GM23248 (cell line): ENCODE data around the gene NOXO1. TPM values are rescaled to one million over a fixed set of nuclear protein-coding genes. Genes with fewer than 3 reads are reported as not detected.

Experiments
- DNase-seq: peaks from one replicate; pipeline ENCODE4 v3.0.0-alpha.2; 2015
- H2AFZ ChIP-seq: fragments of 200-600 bp; sonication (generic); 2 replicates; pipeline ENCODE4 v1.6.1; 2016; ENCODE audit warnings: antibody characterized with exemption
- H3F3A ChIP-seq: fragments of 200-600 bp; sonication (generic); 2 replicates; pipeline ENCODE4 v1.6.1; 2016; ENCODE audit warnings: mild to moderate bottlenecking, antibody characterized with exemption, mixed run types; ENCODE audit not compliant: insufficient read depth
- H3K27ac ChIP-seq: fragments of 200-600 bp; sonication (generic); 2 replicates; pipeline ENCODE4 v1.5.1; 2016; ENCODE audit warnings: mild to moderate bottlenecking
- H3K27me3 ChIP-seq: fragments of 200-600 bp; sonication (generic); replicated peaks from 2 replicates; pipeline ENCODE4 v1.6.1; 2016; ENCODE audit warnings: mild to moderate bottlenecking; ENCODE audit not compliant: insufficient read depth
- H3K36me3 ChIP-seq: fragments of 200-600 bp; sonication (generic); 2 replicates; pipeline ENCODE4 v1.6.1; 2016; ENCODE audit warnings: low read depth, mild to moderate bottlenecking
- H3K4me1 ChIP-seq: fragments of 200-600 bp; sonication (generic); 2 replicates; pipeline ENCODE4 v1.6.1; 2016; ENCODE audit warnings: mild to moderate bottlenecking; ENCODE audit not compliant: insufficient read depth
- H3K4me2 ChIP-seq: fragments of 200-600 bp; sonication (generic); one replicate; pipeline ENCODE4 v1.6.1; 2016; ENCODE audit warnings: mild to moderate bottlenecking; ENCODE audit not compliant: unreplicated experiment
- H3K4me3 ChIP-seq: fragments of 200-600 bp; sonication (generic); 2 replicates; pipeline ENCODE4 v1.5.1; 2016; ENCODE audit warnings: mild to moderate bottlenecking
- H3K79me2 ChIP-seq: fragments of 200-600 bp; sonication (generic); 2 replicates; pipeline ENCODE4 v1.6.1; 2016; ENCODE audit warnings: mild to moderate bottlenecking; ENCODE audit not compliant: insufficient read depth
- H3K9ac ChIP-seq: fragments of 200-600 bp; sonication (generic); 2 replicates; pipeline ENCODE4 v1.6.1; 2016; ENCODE audit warnings: mild to moderate bottlenecking
- H3K9me2 ChIP-seq: fragments of 200-600 bp; sonication (generic); 2 replicates; pipeline ENCODE4 v1.6.1; 2016; ENCODE audit warnings: mixed run types, mild to moderate bottlenecking, moderate library complexity; ENCODE audit not compliant: insufficient read depth
- H3K9me3 ChIP-seq: fragments of 200-600 bp; sonication (generic); one replicate; pipeline ENCODE4 v1.6.1; 2017; ENCODE audit warnings: low read depth
- H4K20me1 ChIP-seq: fragments of 200-600 bp; sonication (generic); 2 replicates; pipeline ENCODE4 v1.6.0; 2016; ENCODE audit not compliant: insufficient read depth
- EZH2 ChIP-seq: fragments of 200-600 bp; sonication (generic); IDR thresholded peaks from 2 replicates; pipeline ENCODE4 v1.6.1; 2018; ENCODE audit warnings: antibody characterized with exemption, mild to moderate bottlenecking; ENCODE audit not compliant: insufficient read depth, poor library complexity, severe bottlenecking
- EZH2phosphoT487 ChIP-seq: fragments of 200-600 bp; sonication (generic); IDR thresholded peaks from 2 replicates; pipeline ENCODE4 v1.6.1; 2018; ENCODE audit warnings: antibody characterized with exemption, moderate library complexity, mild to moderate bottlenecking, low read depth; ENCODE audit not compliant: insufficient read depth
- WGBS, 2 experiments: methylation state at CpG; one replicate each; pipeline ENCODE4 v1.1.6; 2015 to 2017; ENCODE audit warnings: low lambda C conversion rate in 2 of 2, low coverage in 1 of 2; ENCODE audit errors: missing lambda C conversion rate in 2 of 2; 5-methylcytosine and 5-hydroxymethylcytosine counted together
- in situ Hi-C: fragments of 300-500 bp; cut with MboI; formaldehyde crosslinking; loops from 2 replicates; pipeline ENCODE4 v1.15.0; 2020
- polyA plus RNA-seq: library from polyadenylated mRNA; unstranded; fragments of >200 nt; fragmentation: Nextera tagmentation; extraction: Ambion mirVana; gene quantifications from 2 replicates; pipeline ENCODE4 v1.2.1, GENCODE V29; 2016
- total RNA-seq: library from RNA; depleted of rRNA; stranded (reverse); fragments of >200 nt; shearing (Covaris generic); gene quantifications from 2 replicates; pipeline ENCODE4 v1.2.3, GENCODE V29; 2014

Gene NOXO1
- total and polyA plus RNA-seq, 2 experiments from 2014 or later, result 0.23 TPM; not detected in 1

DNA sequence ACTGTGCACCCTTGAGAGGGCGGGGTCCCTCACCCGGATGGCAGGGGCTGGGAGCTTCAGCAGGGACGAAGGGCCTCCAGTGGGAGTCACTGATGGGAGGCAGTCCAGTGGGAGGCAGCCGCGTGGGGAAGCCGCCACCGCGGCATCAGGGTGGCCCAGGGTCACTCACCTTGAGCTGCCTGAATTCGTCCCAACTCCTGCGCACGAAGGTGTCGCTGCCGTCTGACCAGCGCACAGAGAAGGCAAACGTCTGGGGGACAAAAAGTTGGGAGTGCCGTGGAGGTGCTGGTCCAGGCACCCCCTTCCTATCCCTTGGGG lies 540 bp downstream of the NOXO1 start:
- H3K79me2 ChIP-seq, result peaks cover 8% of the 10 kb centered on the region; the same call in 1 of the 2 replicates
- no peaks in the 10 kb centered on the region for H3K9me3 ChIP-seq
- peaks cover 21% of the 10 kb centered on the region for H3K27me3 ChIP-seq
- no peak overlapping the region for H3K4me3 ChIP-seq
- H3K4me2 ChIP-seq, result no peak overlapping the region
- H3F3A ChIP-seq, result peaks cover 9% of the 10 kb centered on the region
- TF ChIP-seq EZH2phosphoT487 (no peak), EZH2 (no peak)
- H2AFZ ChIP-seq, result no peak overlapping the region
- H4K20me1 ChIP-seq, result no peaks in the 10 kb centered on the region
- no peak overlapping the region for H3K9ac ChIP-seq
- H3K27ac ChIP-seq, result no peak overlapping the region
- no peaks in the 10 kb centered on the region; the same call in 1 of the 2 replicates for H3K36me3 ChIP-seq
- no peaks in the 10 kb centered on the region for H3K4me1 ChIP-seq
- DNase-seq, result no peak
- WGBS, 2 experiments, result 31 to 35% methylated on average over 16 of the region's 16 CpGs
- no peaks in the 10 kb centered on the region for H3K9me2 ChIP-seq
- in situ Hi-C loops, result no loop called here

DNA sequence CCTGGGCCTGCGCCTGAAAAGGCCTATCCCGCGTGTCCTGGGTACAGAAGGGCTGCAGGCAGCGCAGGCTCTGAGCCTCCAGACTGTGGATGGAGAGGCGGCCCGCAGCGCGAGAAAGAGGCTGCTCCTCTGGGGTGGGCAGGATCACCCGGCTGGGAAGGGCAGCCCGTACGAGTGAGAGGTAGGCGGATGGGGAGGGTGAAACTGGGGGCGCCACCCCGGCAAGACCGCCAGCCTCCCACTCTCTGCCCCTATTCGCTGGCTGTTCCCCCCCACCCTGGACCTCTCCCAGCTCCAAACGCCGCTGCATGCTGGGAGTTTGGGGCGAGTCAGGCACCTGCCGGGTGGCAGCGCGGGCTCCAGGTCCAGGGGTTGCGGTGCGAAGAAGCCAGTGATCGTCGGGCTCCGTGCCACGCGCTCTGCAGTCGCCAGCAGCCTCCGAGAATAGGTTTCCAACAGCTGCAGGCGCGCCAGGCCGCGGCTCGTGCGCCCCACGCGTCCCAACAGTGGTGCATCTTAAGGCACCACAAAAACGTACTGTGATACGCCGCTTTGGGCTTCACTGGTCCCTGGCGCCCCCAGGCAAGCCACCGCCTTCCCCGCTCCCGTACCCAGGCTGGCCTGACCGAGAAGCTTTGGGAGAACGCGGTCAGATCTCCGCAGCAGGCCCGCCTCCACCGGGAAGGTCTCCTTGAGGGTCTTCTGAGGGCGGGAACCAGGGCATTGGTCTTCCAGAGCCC lies 1.1 kb downstream of the NOXO1 start:
- no peak overlapping the region for H3K27ac ChIP-seq
- no peak overlapping the region for H3K4me2 ChIP-seq
- no peak overlapping the region for H3K9ac ChIP-seq
- WGBS, 2 experiments, result 11 to 12% methylated on average over 43 to 53 of the region's 53 CpGs
- 0 out of 2 replicates have a peak, but pooled peaks cover 2% of the 10 kb centered on the region for H3K79me2 ChIP-seq
- DNase-seq, result peak; percentile 39
- TF ChIP-seq EZH2, result no peak
- TF ChIP-seq EZH2phosphoT487, result no peak
- H3F3A ChIP-seq, result peaks cover 9% of the 10 kb centered on the region
- in situ Hi-C loops, result no loop called here
- no peak overlapping the region for H2AFZ ChIP-seq
- H3K9me2 ChIP-seq, result no peaks in the 10 kb centered on the region
- no peaks in the 10 kb centered on the region for H3K4me1 ChIP-seq
- no peaks in the 10 kb centered on the region for H4K20me1 ChIP-seq
- H3K27me3 ChIP-seq, result peaks cover 21% of the 10 kb centered on the region
- H3K4me3 ChIP-seq, result no peak overlapping the region
- no peaks in the 10 kb centered on the region; the same call in 1 of the 2 replicates for H3K36me3 ChIP-seq
- H3K9me3 ChIP-seq, result no peaks in the 10 kb centered on the region

DNA sequence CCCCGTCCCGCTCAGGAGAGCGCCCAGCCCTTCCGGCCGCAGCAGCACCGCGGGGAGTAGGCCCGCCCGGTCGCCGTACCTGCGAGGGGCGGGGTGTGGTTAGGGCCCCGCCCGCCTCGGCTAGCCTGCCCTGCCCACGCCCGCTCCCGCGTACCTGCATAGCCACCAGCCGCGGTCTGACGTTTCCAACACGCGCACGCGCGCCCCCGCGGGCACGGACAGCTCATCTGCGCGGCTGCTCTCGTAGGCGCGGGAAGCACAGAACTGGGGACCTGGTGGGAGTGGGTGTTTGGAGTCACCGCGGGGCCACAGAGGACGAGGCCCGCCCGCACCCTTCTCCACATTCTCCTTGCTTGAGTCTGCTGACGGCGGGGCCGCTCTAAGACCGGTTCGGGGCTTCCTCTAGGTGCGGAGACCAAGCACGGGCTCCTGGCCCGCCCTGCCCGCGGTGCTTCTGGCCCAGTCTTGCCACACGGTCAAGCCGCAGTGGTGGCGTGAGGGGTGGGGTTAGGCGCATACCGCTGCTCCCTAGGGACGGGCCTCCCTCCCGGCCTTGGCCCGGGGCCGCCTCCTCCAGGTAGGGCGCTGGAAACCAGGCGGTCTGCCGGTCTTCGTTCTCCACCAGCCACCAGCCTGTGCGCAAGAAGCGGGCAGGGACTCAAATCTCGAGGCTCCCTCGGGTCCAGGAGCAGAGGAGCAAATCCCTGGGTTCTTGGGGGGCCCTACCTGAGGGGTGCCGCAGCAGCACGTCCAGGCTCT lies 1.8 kb downstream of the NOXO1 start:
- Histone ChIP-seq H3K9me3 (no peaks in the 10 kb centered on the region), H3K9ac (no peak overlapping the region), H3F3A (peaks cover 9% of the 10 kb centered on the region), H3K4me3 (no peak overlapping the region), H3K9me2 (no peaks in the 10 kb centered on the region), H3K36me3 (no peaks in the 10 kb centered on the region; the same call in 1 of the 2 replicates), H3K4me2 (no peak overlapping the region), H3K4me1 (no peaks in the 10 kb centered on the region), H2AFZ (no peak overlapping the region), H3K27me3 (peaks cover 21% of the 10 kb centered on the region), H3K27ac (no peak overlapping the region), H3K79me2 (no peaks in the 10 kb centered on the region), H4K20me1 (no peaks in the 10 kb centered on the region)
- WGBS, 2 experiments, result 52 to 54% methylated on average over 50 to 70 of the region's 70 CpGs
- in situ Hi-C loops, result no loop called here
- DNase-seq, result no peak
- TF ChIP-seq EZH2phosphoT487 (no peak), EZH2 (no peak)

DNA sequence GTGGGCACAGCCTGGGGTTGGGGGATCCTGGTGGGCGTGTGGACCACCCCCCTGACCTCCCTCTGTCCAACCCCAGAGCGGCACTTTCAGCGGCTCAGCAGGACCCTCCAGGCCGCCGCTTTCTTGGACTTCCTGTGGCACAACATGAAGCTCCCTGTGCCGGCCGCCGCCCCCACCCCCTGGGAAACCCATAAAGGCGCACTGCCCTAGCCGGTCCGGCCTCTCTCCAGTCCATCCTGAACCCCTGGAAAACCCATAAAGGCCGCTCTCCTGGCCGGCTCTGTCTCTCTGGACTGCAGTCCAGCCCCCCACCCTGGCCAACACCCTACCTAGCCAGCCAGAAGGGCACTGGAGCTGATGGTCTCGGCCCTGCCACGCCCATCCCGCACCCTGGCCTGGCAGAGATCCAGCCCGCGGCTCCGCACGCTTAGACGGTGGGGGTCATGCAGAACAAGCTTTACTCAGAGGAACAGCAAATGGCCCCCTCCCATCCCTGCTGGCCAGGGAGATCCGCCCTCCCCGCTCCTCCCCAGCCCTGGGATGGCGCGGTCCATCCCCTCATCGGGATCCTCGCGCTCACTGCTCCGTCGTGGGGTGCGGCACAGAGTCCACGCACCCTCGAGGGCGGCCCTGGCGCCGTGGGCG lies 2.7 kb downstream of the NOXO1 start:
- Histone ChIP-seq H3K9me3 (no peaks in the 10 kb centered on the region), H3K9ac (no peak overlapping the region), H3F3A (peaks cover 9% of the 10 kb centered on the region), H3K27ac (no peak overlapping the region), H3K36me3 (no peaks in the 10 kb centered on the region; the same call in 1 of the 2 replicates), H3K4me1 (no peaks in the 10 kb centered on the region), H3K9me2 (no peaks in the 10 kb centered on the region), H3K4me2 (no peak overlapping the region), H2AFZ (no peak overlapping the region), H3K4me3 (no peak overlapping the region), H3K79me2 (peaks cover 7% of the 10 kb centered on the region), H4K20me1 (no peaks in the 10 kb centered on the region), H3K27me3 (peaks cover 21% of the 10 kb centered on the region)
- in situ Hi-C loops, result no loop called here
- WGBS, 2 experiments, result 89 to 90% methylated on average over 26 to 37 of the region's 37 CpGs
- no peak for DNase-seq
- TF ChIP-seq EZH2phosphoT487 (no peak), EZH2 (no peak)
